NCI-H2107 (cell line): ENCODE measurements around the gene RUFY1.
"Not testable (repeated sequence)": the region's sequence is repeated elsewhere in the genome, so short reads cannot be mapped to it uniquely, and the experiment has no call there.

Experiments used
- DNase-seq: peaks from one replicate; lab custom pipeline; 2025; lab: John Stamatoyannopoulos, UW

Gene RUFY1, protein sequence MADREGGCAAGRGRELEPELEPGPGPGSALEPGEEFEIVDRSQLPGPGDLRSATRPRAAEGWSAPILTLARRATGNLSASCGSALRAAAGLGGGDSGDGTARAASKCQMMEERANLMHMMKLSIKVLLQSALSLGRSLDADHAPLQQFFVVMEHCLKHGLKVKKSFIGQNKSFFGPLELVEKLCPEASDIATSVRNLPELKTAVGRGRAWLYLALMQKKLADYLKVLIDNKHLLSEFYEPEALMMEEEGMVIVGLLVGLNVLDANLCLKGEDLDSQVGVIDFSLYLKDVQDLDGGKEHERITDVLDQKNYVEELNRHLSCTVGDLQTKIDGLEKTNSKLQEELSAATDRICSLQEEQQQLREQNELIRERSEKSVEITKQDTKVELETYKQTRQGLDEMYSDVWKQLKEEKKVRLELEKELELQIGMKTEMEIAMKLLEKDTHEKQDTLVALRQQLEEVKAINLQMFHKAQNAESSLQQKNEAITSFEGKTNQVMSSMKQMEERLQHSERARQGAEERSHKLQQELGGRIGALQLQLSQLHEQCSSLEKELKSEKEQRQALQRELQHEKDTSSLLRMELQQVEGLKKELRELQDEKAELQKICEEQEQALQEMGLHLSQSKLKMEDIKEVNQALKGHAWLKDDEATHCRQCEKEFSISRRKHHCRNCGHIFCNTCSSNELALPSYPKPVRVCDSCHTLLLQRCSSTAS

DNA sequence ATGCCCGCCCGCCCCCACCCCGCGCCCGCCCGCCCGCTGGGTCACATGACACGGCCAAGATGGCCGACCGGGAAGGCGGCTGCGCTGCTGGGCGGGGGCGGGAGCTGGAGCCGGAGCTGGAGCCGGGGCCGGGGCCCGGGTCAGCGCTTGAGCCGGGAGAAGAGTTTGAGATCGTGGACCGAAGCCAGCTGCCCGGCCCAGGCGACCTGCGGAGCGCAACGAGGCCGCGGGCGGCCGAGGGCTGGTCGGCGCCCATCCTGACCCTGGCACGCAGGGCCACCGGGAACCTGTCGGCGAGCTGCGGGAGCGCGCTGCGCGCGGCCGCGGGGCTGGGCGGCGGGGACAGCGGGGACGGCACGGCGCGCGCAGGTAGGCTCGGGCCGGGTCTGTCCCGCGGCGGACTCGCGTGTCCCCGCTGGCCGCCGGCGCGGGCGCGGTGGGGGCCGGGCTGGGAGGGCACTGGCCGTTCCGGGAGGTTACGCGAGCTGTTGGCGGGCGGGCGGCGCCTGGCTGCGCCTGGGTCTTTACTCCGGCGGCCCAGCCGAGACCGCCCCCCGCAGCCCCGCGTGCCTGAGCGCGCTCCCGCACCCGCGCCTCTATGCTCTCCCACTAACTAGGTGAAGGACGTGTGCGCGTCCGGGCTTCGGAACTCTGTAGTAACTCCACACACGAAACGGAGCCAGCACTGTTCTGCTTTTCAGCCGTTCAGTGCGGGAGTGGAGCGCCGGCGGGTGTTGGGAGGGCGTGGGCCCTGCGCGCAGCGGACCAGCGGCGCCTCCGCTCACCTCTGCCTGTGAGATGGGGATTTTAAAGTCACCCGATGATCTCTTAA lies at the start of gene RUFY1:
RUFY1 (plus strand) TSS at position 44 of the 832 bp plus-strand sequence; CDS start at position 60, 16 bp downstream.
- no peak for DNase-seq

DNA sequence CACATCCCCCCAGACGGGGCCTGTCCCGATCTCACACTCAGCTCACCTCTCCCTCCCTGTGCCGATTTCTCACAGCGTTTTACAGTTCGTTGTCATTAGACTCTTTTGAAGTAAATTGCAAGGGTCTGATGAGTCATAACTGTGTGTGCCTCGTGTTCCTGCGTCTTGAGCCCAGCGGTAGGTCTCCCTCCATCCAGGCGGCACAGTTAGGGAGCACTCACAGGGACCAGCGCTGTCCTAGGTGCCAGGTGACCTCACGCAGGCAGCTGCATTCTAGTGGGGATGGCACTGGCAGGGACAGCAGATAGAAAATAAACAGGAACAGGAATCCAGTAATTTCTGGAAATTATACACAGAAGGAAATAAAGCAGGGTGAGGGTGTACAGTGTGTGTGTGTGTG lies 48.4 kb upstream of the RUFY1 start:
- not testable (repeated sequence) for DNase-seq

DNA sequence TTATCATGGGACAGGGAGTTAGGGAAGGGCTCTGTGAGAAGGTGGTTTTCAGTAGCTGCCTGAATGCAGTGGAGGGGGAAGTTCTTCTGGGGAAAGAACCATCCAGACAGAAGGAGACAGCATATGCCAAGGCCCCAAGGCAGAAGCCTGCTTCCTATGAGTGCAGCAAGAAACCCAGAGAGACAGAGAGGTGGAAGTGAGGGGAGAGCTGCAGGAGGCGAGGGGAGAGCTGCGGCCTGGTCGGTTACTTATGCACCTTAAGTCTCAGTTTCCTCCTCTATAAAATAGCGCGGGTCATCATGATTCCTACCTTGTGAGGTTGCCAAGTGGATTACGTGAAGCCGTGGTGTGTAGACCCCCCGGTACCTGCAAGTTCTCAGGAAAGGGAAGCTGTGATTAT lies 47.9 kb upstream of the RUFY1 start:
- DNase-seq = not testable (repeated sequence)

DNA sequence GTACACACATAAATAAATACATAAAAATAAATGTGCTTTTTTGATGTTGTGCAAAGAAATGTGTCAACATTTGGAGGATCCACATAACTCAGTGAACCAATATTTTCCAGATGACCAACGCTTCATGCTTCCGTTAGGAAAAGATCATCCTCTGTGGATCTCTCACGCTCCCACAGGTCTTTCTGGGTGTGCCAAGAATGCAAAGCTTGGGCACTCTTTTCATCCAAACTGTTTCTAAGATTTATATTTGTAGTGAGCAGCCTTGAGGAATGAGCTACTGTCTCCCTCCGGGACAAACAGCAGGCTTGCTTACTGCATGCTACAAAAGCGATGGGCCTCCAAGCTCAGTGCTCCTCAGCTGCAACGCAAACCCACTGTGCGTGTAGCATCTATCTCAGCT lies 46.2 kb upstream of the RUFY1 start:
- no peak for DNase-seq

DNA sequence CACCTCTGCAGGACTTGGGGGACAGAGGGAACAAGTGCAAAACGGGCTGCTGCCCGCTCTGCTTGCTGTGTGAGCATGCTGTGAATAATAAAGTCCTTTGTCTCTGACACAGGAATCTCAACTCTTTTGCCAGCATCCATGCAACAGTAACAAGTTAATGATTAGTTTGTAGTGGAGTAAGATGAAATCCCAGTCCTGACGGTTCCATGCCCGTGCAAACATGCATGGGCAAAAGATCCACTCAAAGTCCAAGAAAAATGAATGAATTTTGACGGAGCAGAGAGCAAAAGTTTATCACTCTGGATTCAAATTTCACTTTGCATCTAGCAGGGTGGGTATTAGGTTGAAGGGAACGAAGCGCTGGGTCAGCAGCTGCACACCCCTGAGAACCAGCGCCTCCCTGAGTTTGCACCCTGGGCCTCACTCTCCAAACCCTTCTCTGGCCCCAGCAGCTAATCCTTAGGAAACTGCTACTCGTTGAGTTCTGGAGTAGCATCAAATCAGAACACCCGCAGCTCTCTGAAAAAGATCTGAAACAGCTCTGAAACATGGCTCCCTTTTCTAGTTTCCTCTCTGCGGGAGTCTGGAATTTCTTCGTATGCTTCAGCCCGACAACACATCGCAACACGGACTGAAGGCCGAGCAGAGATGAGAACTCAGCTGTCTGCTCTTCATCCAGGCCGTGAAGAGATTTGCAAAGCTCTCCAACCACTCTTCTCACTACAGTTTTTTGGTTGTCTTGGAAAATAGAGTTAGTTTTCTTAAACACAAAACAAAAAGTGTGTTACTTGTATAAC lies 45.6 kb upstream of the RUFY1 start:
- DNase-seq = no peak

GRCh38 chr5:179505636-179506261 lies 44.6 kb upstream of the RUFY1 start:
- no peak for DNase-seq

DNA sequence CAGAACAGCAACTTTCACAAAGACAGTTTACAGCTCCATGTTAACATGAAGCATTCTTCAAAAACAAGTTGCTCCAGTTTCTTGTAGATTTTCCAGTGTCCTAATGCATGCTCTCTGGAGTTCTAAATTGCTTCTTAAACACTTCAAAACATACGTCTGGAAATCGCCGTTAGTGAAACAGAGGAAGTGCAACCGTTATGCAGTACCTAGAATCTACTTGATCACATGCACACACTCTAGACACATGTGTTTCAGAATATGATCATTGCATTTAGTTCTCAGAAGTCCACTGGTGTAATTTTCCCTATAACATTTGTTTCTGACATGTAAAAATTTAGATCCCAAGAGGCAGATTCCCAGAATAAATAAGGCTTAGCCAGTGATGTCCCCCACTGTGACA lies 41.1 kb upstream of the RUFY1 start:
- no peak for DNase-seq

- no peak for DNase-seq
These were observed 40.5 kb upstream of the RUFY1 start for GRCh38 chr5:179509845-179510244.

GRCh38 chr5:179512452-179513000 lies 37.8 kb upstream of the RUFY1 start:
- DNase-seq = no peak

DNA sequence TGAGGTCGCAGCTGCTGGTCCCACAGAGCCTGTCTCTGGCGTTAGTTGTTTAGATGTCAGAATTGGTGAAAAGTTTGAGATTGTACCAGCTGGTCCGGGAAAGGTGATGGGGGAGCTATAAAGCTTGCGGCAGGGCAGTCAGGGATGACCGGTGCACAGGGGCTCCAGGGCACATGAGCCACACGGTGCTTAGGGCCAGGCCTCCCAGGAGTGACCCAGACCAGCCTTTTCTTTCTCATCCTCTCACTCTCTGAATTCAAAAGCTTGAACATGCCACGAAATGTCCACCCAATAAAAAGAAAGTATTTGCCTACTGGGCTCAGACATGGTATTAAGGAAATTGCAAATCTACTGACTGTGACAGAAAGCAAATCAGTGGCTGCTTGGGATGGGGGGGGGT lies 34.9 kb upstream of the RUFY1 start:
- not testable (repeated sequence) for DNase-seq

DNA sequence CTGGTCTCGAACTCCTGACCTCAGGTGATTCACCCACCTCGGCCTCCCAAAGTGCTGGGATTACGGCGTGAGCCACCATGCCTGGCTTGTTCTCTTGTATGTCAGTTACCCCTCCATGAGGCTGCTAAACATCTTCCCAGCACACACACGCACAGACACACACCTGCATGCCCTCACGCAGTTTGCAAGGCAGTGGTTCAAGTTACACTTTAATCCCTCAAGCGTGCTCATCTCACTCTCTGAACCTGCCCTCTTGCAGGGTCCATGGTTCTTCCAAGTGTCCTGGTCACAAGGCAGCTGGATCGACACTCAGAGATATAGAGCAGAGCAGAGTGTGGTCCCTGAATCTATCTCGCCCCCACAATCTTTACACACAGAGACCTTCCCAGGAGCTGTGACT lies 34.1 kb upstream of the RUFY1 start:
- DNase-seq = no peak

- not testable (repeated sequence) for DNase-seq
These were observed 32.6 kb upstream of the RUFY1 start for GRCh38 chr5:179517746-179518145.

GRCh38 chr5:179518369-179518768 lies 32.0 kb upstream of the RUFY1 start:
- DNase-seq = not testable (repeated sequence)

DNA sequence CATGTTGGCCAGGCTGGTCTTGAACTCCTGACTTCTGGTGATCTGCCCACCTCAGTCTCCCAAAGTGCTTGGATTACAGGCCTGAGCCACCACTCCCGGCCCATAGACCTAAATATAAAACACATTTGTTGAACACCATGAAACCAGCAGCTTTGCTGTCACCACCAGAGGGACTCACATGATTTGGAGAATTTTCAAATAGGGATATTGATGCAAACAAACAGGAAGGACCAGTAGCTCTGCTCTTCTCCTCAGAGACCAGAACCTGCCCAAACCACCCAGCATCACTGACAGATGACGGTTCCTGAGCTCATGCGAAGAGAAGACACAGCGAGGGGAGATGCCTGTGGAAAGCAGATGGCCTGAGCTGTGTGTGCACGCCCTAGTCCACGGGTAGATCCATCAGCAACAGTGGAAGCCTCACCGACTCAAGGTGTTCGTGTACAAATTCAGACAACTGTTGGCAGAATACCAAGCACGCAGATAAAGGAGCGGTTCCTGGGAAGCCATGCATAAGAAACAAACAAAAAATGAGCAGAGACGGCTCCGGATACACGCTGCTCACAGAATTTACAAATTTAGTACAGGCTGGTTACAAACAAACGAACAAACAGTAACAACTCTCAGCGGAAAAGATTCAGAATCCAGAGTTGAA lies 30.8 kb upstream of the RUFY1 start:
- not testable (repeated sequence) for DNase-seq

DNA sequence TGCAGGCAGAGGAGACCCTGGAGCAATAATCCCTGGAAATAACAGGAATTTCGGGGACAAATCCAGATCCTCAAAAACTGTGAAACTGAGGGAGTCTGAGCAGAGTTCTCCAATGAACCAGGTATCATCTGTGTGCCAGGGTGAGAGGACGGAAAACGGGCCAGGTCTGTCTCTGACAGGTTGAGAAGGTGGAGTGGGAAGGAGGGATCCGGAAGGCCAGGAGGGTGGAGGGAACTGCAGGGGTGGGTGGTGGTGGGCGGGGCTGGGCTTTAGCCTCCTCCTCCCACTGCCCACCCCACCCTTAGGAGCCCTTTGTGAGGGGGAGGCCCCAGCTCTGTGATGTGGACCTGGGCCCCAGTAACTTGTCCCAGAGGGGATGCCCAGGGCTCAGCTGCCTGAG lies 28.2 kb upstream of the RUFY1 start:
- DNase-seq = not testable (repeated sequence)

- no peak for DNase-seq
These were observed 23.4 kb upstream of the RUFY1 start for GRCh38 chr5:179526978-179527377.

GRCh38 chr5:179530069-179530998 lies 20.0 kb upstream of the RUFY1 start:
- DNase-seq = no peak

DNA sequence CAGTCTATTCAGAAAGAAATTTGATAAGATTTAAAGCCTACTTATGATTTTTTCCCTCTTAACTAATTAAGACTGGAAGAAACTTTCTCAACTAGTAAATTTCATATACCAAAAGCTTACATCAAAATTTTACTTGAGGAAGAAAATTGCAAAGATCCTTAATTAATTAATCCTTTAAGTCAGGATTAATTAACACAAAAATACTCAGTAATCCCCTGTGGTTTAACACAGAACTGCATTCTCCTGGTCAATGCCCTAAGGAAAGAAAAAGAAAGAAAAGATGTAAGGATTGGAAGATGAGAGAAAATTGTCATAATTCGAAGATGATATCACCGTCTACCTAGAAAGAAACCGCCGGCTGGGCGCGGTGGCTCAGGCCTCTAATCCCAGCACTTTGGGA lies 17.3 kb upstream of the RUFY1 start:
- no peak for DNase-seq

DNA sequence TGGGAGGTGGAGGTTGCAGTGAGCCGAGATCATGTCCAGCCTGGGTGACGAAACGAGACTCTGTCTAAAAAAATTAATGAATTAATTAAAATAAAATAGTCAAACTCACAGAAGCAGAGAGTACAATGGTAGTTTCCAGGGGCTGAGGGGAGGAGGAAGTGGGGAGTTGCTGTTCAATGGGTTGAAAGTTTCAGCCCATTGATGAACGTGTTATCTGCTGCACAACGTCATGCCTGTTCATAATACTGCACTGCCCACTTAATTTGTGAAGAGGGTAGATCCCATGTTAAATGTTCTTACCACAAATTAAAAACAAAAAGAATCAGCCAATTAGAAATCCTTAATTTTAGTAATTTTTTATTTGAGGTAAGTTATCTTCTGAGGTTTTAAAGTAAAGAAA lies 16.4 kb upstream of the RUFY1 start:
- no peak for DNase-seq
